ENCODE data around the gene PRKAB1.
"Not testable (repeated sequence)": the region's sequence is repeated elsewhere in the genome, so short reads cannot be mapped to it uniquely, and the experiment has no call there.

Gene PRKAB1

GRCh38 chr12:119631930-119632678 lies 35.8 kb upstream of the PRKAB1 start:
- Histone ChIP-seq H3K36me3 (ENCODE audit: control insufficient read depth, insufficient read depth, low read length) (no peaks in the 10 kb centered on the region), H3K4me1 (ENCODE audit: control insufficient read depth, insufficient read depth, low read length, poor library complexity, severe bottlenecking) (no peaks in the 10 kb centered on the region), H3K27me3 (replicated peaks; ENCODE audit: control insufficient read depth, insufficient read depth, low read length, poor library complexity, severe bottlenecking) (no peaks in the 10 kb centered on the region), H3K9me3 (ENCODE audit: control insufficient read depth, low read length) (no peaks in the 10 kb centered on the region), H3K4me3 (ENCODE audit: insufficient read depth, low read depth, low read length, poor library complexity, severe bottlenecking) (no peak overlapping the region), H3K27ac (ENCODE audit: insufficient read depth, low read length, poor library complexity, severe bottlenecking) (no peak overlapping the region)
- DNase-seq: no peak

DNA sequence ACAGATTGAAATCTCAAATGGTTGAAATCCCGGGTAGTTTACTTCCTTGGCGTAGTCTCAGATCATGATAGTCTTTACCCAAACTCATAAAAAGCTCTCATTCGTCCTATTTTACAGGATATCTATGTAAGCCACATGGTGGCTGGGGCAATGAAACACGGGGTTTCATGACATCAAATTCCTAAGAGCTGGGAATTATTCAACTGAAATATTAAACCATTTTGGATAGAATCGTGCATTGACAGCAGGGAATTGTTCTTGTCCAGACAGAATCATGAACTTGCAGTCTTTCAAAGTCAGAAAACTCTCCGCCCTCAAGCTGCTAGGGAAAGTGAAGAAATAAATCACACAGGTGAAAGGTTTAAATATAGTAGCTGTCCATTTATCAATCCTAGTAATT lies 33.2 kb upstream of the PRKAB1 start:
- Histone ChIP-seq H3K36me3 (ENCODE audit: control insufficient read depth, insufficient read depth, low read length) (no peaks in the 10 kb centered on the region), H3K4me3 (ENCODE audit: insufficient read depth, low read depth, low read length, poor library complexity, severe bottlenecking) (no peak overlapping the region), H3K27me3 (replicated peaks; ENCODE audit: control insufficient read depth, insufficient read depth, low read length, poor library complexity, severe bottlenecking) (no peaks in the 10 kb centered on the region), H3K4me1 (ENCODE audit: control insufficient read depth, insufficient read depth, low read length, poor library complexity, severe bottlenecking) (no peaks in the 10 kb centered on the region), H3K9me3 (ENCODE audit: control insufficient read depth, low read length) (no peaks in the 10 kb centered on the region), H3K27ac (ENCODE audit: insufficient read depth, low read length, poor library complexity, severe bottlenecking) (no peak overlapping the region)
- no peak for DNase-seq

DNA sequence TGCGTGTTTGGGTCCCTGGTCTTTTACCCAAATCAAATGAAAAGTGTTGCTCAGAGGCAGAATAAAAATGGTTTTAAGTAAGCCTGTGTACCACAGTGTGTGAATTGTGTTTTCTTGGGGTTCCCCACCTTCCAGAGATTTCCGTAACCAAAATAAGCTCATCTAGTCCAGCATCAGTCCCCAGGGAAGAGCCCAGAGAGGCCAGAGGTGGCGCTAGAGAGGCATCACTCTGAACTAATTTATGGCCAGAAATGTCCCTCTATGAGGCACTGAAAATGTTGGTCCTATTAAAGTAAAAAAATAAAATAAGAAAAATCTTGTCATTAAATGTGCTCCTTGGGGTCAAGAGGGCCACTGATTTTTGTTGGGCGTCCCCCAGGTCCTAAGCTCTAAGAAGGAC lies 24.9 kb upstream of the PRKAB1 start:
- no peaks in the 10 kb centered on the region for H3K4me1 ChIP-seq (ENCODE audit: control insufficient read depth, insufficient read depth, low read length, poor library complexity, severe bottlenecking)

DNA sequence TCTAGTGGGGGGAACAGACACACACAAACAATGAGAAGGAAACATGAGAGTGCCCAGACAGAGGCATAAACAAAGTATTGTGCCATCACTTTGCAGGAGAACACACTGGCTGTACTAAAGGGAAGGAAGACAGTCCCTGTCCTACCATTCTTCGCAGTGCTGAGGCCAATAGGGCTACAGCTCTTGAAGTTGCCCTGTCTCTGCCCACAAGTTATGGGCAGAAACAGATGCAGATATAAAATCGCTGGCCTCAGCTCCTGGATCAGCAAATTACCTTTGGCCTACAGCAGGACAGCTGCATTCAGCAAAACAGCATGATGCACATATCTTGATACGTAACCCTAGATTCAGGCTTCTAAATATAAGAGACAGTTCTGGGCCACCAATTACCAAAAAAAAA lies 23.0 kb upstream of the PRKAB1 start:
- Histone ChIP-seq H3K36me3 (ENCODE audit: control insufficient read depth, insufficient read depth, low read length) (no peaks in the 10 kb centered on the region), H3K9me3 (ENCODE audit: control insufficient read depth, low read length) (no peaks in the 10 kb centered on the region), H3K27ac (ENCODE audit: insufficient read depth, low read length, poor library complexity, severe bottlenecking) (no peak overlapping the region), H3K4me3 (ENCODE audit: insufficient read depth, low read depth, low read length, poor library complexity, severe bottlenecking) (no peak overlapping the region), H3K4me1 (ENCODE audit: control insufficient read depth, insufficient read depth, low read length, poor library complexity, severe bottlenecking) (no peaks in the 10 kb centered on the region), H3K27me3 (replicated peaks; ENCODE audit: control insufficient read depth, insufficient read depth, low read length, poor library complexity, severe bottlenecking) (no peaks in the 10 kb centered on the region)
- no peak for DNase-seq

More for the DNA sequence above, 24.9 kb upstream of the PRKAB1 start:
- DNase-seq: no peak
- Histone ChIP-seq H3K36me3 (ENCODE audit: control insufficient read depth, insufficient read depth, low read length) (no peaks in the 10 kb centered on the region), H3K9me3 (ENCODE audit: control insufficient read depth, low read length) (no peaks in the 10 kb centered on the region), H3K27ac (ENCODE audit: insufficient read depth, low read length, poor library complexity, severe bottlenecking) (no peak overlapping the region), H3K4me3 (ENCODE audit: insufficient read depth, low read depth, low read length, poor library complexity, severe bottlenecking) (no peak overlapping the region), H3K27me3 (replicated peaks; ENCODE audit: control insufficient read depth, insufficient read depth, low read length, poor library complexity, severe bottlenecking) (no peaks in the 10 kb centered on the region)

DNA sequence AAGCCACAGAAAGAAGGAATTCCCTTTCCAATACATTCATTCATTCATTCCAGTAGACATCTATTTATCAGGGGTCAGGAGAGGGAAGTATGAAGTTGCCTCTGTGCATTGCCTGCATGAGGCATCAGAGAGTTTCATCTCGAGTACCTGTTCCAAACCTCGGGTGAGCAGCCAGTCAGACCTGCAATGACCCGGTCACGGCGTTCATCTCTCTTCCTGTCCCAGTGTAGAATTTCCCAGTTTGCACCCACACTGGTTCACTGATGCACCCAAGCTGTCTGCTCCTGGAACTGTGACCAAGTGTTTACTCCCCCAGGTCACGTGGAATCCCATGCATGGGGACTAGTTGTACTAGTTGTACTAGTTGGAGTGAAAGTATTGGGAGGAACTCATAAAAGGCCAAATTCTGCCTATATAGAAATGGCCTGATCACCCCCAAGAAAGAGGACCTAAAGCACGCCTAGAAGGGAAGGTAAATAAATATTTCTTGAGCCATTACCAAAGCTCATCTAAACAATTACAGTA lies 22.3 kb upstream of the PRKAB1 start:
- H3K4me1 ChIP-seq (ENCODE audit: control insufficient read depth, insufficient read depth, low read length, poor library complexity, severe bottlenecking): no peaks in the 10 kb centered on the region
- H3K27me3 ChIP-seq (replicated peaks; ENCODE audit: control insufficient read depth, insufficient read depth, low read length, poor library complexity, severe bottlenecking): no peaks in the 10 kb centered on the region
- DNase-seq: no peak
- no peaks in the 10 kb centered on the region for H3K36me3 ChIP-seq (ENCODE audit: control insufficient read depth, insufficient read depth, low read length)
- no peaks in the 10 kb centered on the region for H3K9me3 ChIP-seq (ENCODE audit: control insufficient read depth, low read length)
- H3K27ac ChIP-seq (ENCODE audit: insufficient read depth, low read length, poor library complexity, severe bottlenecking): no peak overlapping the region
- no peak overlapping the region for H3K4me3 ChIP-seq (ENCODE audit: insufficient read depth, low read depth, low read length, poor library complexity, severe bottlenecking)

GRCh38 chr12:119649202-119649808 lies 18.6 kb upstream of the PRKAB1 start:
- H3K27ac ChIP-seq (ENCODE audit: insufficient read depth, low read length, poor library complexity, severe bottlenecking): no peak overlapping the region
- H3K9me3 ChIP-seq (ENCODE audit: control insufficient read depth, low read length): no peaks in the 10 kb centered on the region
- no peaks in the 10 kb centered on the region for H3K36me3 ChIP-seq (ENCODE audit: control insufficient read depth, insufficient read depth, low read length)
- no peaks in the 10 kb centered on the region for H3K27me3 ChIP-seq (replicated peaks; ENCODE audit: control insufficient read depth, insufficient read depth, low read length, poor library complexity, severe bottlenecking)
- no peak overlapping the region for H3K4me3 ChIP-seq (ENCODE audit: insufficient read depth, low read depth, low read length, poor library complexity, severe bottlenecking)
- no peaks in the 10 kb centered on the region for H3K4me1 ChIP-seq (ENCODE audit: control insufficient read depth, insufficient read depth, low read length, poor library complexity, severe bottlenecking)
- DNase-seq: no peak

DNA sequence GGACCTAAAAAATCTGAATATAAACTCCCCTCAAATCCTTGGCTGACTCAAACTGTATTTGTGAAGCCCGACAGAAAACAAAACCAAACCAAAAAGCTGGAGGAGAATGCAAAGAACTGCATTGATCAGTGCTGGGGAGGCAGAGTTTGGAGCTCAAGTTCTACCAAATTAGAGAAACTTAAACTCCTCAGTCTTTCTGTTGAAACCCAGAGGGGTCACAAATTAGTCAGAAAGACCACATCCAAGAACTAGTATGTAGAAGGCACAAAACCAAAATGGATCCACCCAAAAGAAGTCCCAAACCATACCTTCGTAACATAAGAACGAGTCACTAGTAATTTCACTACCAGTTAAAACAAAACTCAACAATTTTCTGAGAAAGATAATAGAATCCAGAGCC lies 15.3 kb upstream of the PRKAB1 start:
- Histone ChIP-seq H3K9me3 (ENCODE audit: control insufficient read depth, low read length) (no peaks in the 10 kb centered on the region), H3K4me3 (ENCODE audit: insufficient read depth, low read depth, low read length, poor library complexity, severe bottlenecking) (no peak overlapping the region), H3K27me3 (replicated peaks; ENCODE audit: control insufficient read depth, insufficient read depth, low read length, poor library complexity, severe bottlenecking) (no peaks in the 10 kb centered on the region), H3K36me3 (ENCODE audit: control insufficient read depth, insufficient read depth, low read length) (no peaks in the 10 kb centered on the region), H3K4me1 (ENCODE audit: control insufficient read depth, insufficient read depth, low read length, poor library complexity, severe bottlenecking) (no peaks in the 10 kb centered on the region), H3K27ac (ENCODE audit: insufficient read depth, low read length, poor library complexity, severe bottlenecking) (no peak overlapping the region)
- no peak for DNase-seq

DNA sequence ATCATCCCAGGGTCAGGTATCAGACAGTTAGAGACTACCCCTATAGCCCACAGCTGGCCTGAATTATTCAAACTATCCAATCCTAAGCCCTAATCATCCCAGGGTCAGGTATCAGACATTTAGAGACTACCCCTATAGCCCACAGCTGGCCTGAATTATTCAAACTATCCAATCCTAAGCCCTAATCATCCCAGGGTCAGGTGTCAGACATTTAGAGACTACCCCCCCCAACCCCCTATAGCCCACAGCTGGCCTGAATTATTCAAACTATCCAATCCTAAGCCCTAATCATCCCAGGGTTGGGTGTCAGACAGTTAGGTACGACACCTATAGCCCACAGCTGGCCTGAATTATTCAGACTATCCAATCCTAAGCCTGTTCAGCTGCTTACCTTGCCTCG lies 10.9 kb upstream of the PRKAB1 start:
- not testable (repeated sequence) for H3K4me1 ChIP-seq (ENCODE audit: control insufficient read depth, insufficient read depth, low read length, poor library complexity, severe bottlenecking); DNase-seq; H3K9me3 ChIP-seq (ENCODE audit: control insufficient read depth, low read length); H3K27ac ChIP-seq (ENCODE audit: insufficient read depth, low read length, poor library complexity, severe bottlenecking); H3K27me3 ChIP-seq (replicated peaks; ENCODE audit: control insufficient read depth, insufficient read depth, low read length, poor library complexity, severe bottlenecking); H3K4me3 ChIP-seq (ENCODE audit: insufficient read depth, low read depth, low read length, poor library complexity, severe bottlenecking); H3K36me3 ChIP-seq (ENCODE audit: control insufficient read depth, insufficient read depth, low read length)

GRCh38 chr12:119658166-119658565 lies 9.8 kb upstream of the PRKAB1 start:
- H3K36me3 ChIP-seq (ENCODE audit: control insufficient read depth, insufficient read depth, low read length); H3K4me1 ChIP-seq (ENCODE audit: control insufficient read depth, insufficient read depth, low read length, poor library complexity, severe bottlenecking); H3K27me3 ChIP-seq (replicated peaks; ENCODE audit: control insufficient read depth, insufficient read depth, low read length, poor library complexity, severe bottlenecking); DNase-seq; H3K9me3 ChIP-seq (ENCODE audit: control insufficient read depth, low read length); H3K27ac ChIP-seq (ENCODE audit: insufficient read depth, low read length, poor library complexity, severe bottlenecking); H3K4me3 ChIP-seq (ENCODE audit: insufficient read depth, low read depth, low read length, poor library complexity, severe bottlenecking): not testable (repeated sequence)

DNA sequence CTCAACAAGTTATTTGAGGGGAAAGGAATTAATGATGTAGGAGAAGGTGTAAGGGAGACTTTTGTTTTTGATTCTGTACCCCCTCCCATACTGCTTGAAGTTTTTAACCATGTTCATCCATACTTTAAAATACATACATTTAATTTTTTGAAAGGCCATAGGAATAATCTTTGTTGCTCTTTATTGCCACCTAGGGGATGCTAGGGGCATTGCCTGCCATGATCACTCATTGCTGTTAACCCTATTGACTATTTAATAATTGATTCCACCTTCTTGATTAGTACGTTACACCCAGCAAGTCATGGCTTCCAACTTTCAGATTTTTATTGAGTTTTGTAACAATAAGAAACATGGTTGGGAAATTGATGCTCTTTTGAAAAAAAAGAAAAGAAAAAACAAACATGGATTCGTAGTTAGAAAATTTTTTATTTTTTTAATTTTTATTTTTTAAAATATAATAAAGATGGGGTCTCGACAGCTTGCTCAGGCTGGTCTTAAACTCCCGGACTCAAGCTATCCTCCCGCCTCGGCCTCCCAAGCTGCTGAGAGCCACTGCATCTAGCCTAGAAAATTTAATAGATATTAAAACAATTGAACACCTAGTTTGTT lies 8.5 kb upstream of the PRKAB1 start:
- peak in 2 of 3 donors; percentile 12 to 29 for DNase-seq
- peaks cover 2% of the 10 kb centered on the region for H3K4me1 ChIP-seq (ENCODE audit: control insufficient read depth, insufficient read depth, low read length, poor library complexity, severe bottlenecking)

More for the DNA sequence above, 8.5 kb upstream of the PRKAB1 start:
- H3K36me3 ChIP-seq (ENCODE audit: control insufficient read depth, insufficient read depth, low read length): no peaks in the 10 kb centered on the region
- H3K4me3 ChIP-seq (ENCODE audit: insufficient read depth, low read depth, low read length, poor library complexity, severe bottlenecking): no peak overlapping the region
- no peaks in the 10 kb centered on the region for H3K27me3 ChIP-seq (replicated peaks; ENCODE audit: control insufficient read depth, insufficient read depth, low read length, poor library complexity, severe bottlenecking)
- no peaks in the 10 kb centered on the region for H3K9me3 ChIP-seq (ENCODE audit: control insufficient read depth, low read length)
- no peak overlapping the region for H3K27ac ChIP-seq (ENCODE audit: insufficient read depth, low read length, poor library complexity, severe bottlenecking)

Data from effector memory CD4-positive, alpha-beta T cell (primary cell).